K562 (cell line): ENCODE data around the gene USP31. TPM values are rescaled to one million over a fixed set of nuclear protein-coding genes. Genes with fewer than 3 reads are reported as not detected.

Experiments used
- CXXC5 ChIP-seq: fragments of 250-450 bp; sonication (Bioruptor Pico); IDR thresholded peaks from 2 replicates; pipeline ENCODE4 v1.8.0; 2022; ENCODE audit warnings: inconsistent platforms, mild to moderate bottlenecking, moderate library complexity
- FOSL1 ChIP-seq: fragments of 200-800 bp; sonication (Bioruptor generic); conservative IDR thresholded peaks from 2 replicates; pipeline ENCODE4 v1.6.1; 2016; ENCODE audit warnings: missing genetic modification characterization, missing compliant biosample characterization
- FOXK1 ChIP-seq: sonication (generic); formaldehyde crosslinking; IDR thresholded peaks from 2 replicates; pipeline ENCODE4 v1.8.0; 2022; ENCODE audit warnings: missing genetic modification reagents, mild to moderate bottlenecking, borderline replicate concordance
- FOXP1 ChIP-seq: sonication (generic); formaldehyde crosslinking; IDR thresholded peaks from 2 replicates; pipeline ENCODE4 v1.8.0; 2022; ENCODE audit warnings: mild to moderate bottlenecking, missing genetic modification reagents
- NFE2 ChIP-seq: IDR thresholded peaks from 2 replicates; pipeline ENCODE4 v1.6.1; 2014; ENCODE audit warnings: antibody characterized with exemption, low read depth
- THAP7 ChIP-seq: fragments of 250-450 bp; sonication (Bioruptor Pico); IDR thresholded peaks from 2 replicates; pipeline ENCODE4 v1.5.0; 2021
- U2AF2 ChIP-seq: fragments of 200-400 bp; formaldehyde crosslinking; optimal IDR thresholded peaks from 2 replicates; pipeline ENCODE3; 2017; ENCODE audit warnings: low read depth, mild to moderate bottlenecking, low read length
- YY1 ChIP-seq, 3 experiments: IDR thresholded peaks; 2 replicates each; pipeline ENCODE4 v1.6.1; 2011; ENCODE audit warnings: low read length in 2 of 3, mild to moderate bottlenecking in 2 of 3, moderate library complexity in 2 of 3, borderline replicate concordance in 1 of 3, control low read depth in 1 of 3, low read depth in 1 of 3; ENCODE audit not compliant: insufficient read depth in 3 of 3, insufficient replicate concordance in 2 of 3, control insufficient read depth in 1 of 3, insufficient read length in 1 of 3; ENCODE audit errors: extremely low read depth in 1 of 3
- ZBTB12 ChIP-seq: fragments of 250-450 bp; sonication (Bioruptor Pico); IDR thresholded peaks from 2 replicates; pipeline ENCODE4 v1.4.0; 2020
- ZC3H4 ChIP-seq: sonication (generic); formaldehyde crosslinking; IDR thresholded peaks from 2 replicates; pipeline ENCODE4 v1.9.0; 2021; ENCODE audit warnings: missing genetic modification reagents, borderline replicate concordance
- ZKSCAN1 ChIP-seq: fragments of 150-350 bp; IDR thresholded peaks from 2 replicates; pipeline ENCODE4 v1.6.1; 2016; ENCODE audit warnings: low read depth, low read length
- ZNF143 ChIP-seq: sonication (generic); formaldehyde crosslinking; IDR thresholded peaks from 2 replicates; pipeline ENCODE4 v1.9.0; 2022; ENCODE audit warnings: mild to moderate bottlenecking, missing genetic modification reagents
- ZNF175 ChIP-seq: fragments of 200-800 bp; sonication (Bioruptor generic); IDR thresholded peaks from 2 replicates; pipeline ENCODE4 v1.6.1; 2016; ENCODE audit warnings: low read depth, mild to moderate bottlenecking, missing genetic modification characterization, missing compliant biosample characterization
- ZNF584 ChIP-seq: fragments of 200-800 bp; sonication (Bioruptor generic); IDR thresholded peaks from 2 replicates; pipeline ENCODE4 v1.6.1; 2016; ENCODE audit warnings: low read depth, mild to moderate bottlenecking, missing genetic modification characterization, missing compliant biosample characterization
- ZNF707 ChIP-seq: fragments of 250-450 bp; sonication (Bioruptor Pico); conservative IDR thresholded peaks from 2 replicates; pipeline ENCODE4 v1.8.0; 2022; ENCODE audit warnings: inconsistent platforms, mild to moderate bottlenecking, moderate library complexity
- polyA plus RNA-seq, 8 experiments: library from polyadenylated mRNA; depleted of rRNA in 4 of 8; stranded (reverse) in 5 of 8; unstranded in 3 of 8; fragments of >200 nt; fragmentation: Nextera tagmentation in 2 of 8; fragmentation: Illumina TruSeq in 1 of 8; extraction: Ambion mirVana in 2 of 8; extraction: Trizol in 1 of 8; gene quantifications; 2 replicates each; pipeline versions ENCODE4 v1.2.1 to v1.2.3, GENCODE V29; 2011 to 2014; ENCODE audit warnings: inconsistent platforms in 1 of 8, missing spikeins in 1 of 8
- total RNA-seq, 7 experiments: library from RNA; depleted of rRNA in 6 of 7; stranded (reverse); fragments of >200 nt in 6 of 7; fragmentation: Illumina TruSeq in 2 of 7; extraction: Trizol in 2 of 7; gene quantifications; 2 replicates each; pipeline versions ENCODE4 v1.2.1 to v1.2.3, GENCODE V29; 2011 to 2021; ENCODE audit warnings: low replicate concordance in 1 of 7
- TF ChIP-seq, protein P1 (sequence below): sonication (generic); formaldehyde crosslinking; IDR thresholded peaks from 2 replicates; pipeline ENCODE4 v1.5.0; 2020; ENCODE audit warnings: missing genetic modification reagents
- TF ChIP-seq, protein P2 (sequence below): fragments of 150-350 bp; conservative IDR thresholded peaks from 2 replicates; pipeline ENCODE4 v1.6.1; 2014; ENCODE audit warnings: low read length

Gene USP31
- total and polyA plus RNA-seq, 9 of the 15 experiments (the other 6 are each of a cell fraction or from before 2014, with no cell fraction given) = 0.56 to 4.9 (median 2.9) TPM

DNA sequence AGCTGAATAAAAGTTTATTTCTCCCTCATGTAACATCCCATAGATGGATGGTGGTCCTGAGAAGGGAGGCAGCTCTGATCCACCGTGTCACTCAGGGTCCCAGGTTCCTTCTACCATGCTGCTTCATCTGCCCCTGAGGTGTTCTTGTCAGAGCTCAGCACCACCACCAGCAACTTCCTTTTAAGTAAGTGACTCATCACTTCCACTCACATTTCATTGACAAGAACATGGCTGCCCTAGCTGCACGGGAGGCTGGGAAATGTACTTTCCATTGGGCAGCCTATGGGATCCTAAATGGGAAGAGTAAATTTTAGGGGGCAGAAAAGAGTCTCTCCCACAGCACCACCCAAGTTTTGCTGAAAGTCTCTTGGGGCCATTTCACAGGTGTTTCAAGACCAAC is 134.7 kb downstream of the USP31 start (continued):
- TF ChIP-seq U2AF2 (no peak), YY1 (IDR thresholded peaks at IDR 0.05; ENCODE audit: borderline replicate concordance in 1 of 3, control insufficient read depth in 1 of 3, extremely low read depth in 1 of 3, insufficient read depth in 3 of 3, insufficient read length in 1 of 3, insufficient replicate concordance in 2 of 3, low read depth in 1 of 3, low read length in 2 of 3) (peak in 1 of 3 experiments; percentile 68), FOSL1 (peak; percentile 76), ZNF175 (CRISPR knock-in tag) (no peak), ZC3H4 (no peak), ZNF707 (CRISPR knock-in tag) (no peak), THAP7 (CRISPR knock-in tag) (no peak), ZNF143 (CRISPR knock-in tag) (no peak), ZNF584 (CRISPR knock-in tag) (no peak), ZKSCAN1 (no peak), NFE2 (peak; percentile 64), FOXP1 (CRISPR knock-in tag) (no peak), FOXK1 (CRISPR knock-in tag) (no peak), CXXC5 (CRISPR knock-in tag) (no peak), ZBTB12 (no peak)
- TF ChIP-seq, protein P1, sequence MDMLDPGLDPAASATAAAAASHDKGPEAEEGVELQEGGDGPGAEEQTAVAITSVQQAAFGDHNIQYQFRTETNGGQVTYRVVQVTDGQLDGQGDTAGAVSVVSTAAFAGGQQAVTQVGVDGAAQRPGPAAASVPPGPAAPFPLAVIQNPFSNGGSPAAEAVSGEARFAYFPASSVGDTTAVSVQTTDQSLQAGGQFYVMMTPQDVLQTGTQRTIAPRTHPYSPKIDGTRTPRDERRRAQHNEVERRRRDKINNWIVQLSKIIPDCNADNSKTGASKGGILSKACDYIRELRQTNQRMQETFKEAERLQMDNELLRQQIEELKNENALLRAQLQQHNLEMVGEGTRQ (CRISPR knock-in tag) = no peak
- TF ChIP-seq, protein P2, sequence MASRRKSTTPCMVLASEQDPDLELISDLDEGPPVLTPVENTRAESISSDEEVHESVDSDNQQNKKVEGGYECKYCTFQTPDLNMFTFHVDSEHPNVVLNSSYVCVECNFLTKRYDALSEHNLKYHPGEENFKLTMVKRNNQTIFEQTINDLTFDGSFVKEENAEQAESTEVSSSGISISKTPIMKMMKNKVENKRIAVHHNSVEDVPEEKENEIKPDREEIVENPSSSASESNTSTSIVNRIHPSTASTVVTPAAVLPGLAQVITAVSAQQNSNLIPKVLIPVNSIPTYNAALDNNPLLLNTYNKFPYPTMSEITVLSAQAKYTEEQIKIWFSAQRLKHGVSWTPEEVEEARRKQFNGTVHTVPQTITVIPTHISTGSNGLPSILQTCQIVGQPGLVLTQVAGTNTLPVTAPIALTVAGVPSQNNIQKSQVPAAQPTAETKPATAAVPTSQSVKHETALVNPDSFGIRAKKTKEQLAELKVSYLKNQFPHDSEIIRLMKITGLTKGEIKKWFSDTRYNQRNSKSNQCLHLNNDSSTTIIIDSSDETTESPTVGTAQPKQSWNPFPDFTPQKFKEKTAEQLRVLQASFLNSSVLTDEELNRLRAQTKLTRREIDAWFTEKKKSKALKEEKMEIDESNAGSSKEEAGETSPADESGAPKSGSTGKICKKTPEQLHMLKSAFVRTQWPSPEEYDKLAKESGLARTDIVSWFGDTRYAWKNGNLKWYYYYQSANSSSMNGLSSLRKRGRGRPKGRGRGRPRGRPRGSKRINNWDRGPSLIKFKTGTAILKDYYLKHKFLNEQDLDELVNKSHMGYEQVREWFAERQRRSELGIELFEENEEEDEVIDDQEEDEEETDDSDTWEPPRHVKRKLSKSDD = no peak
